Stimulated activated CD8-positive, alpha-beta memory T cell treated with anti-CD3 and anti-CD28 coated beads, Interleukin-12 subunit alpha, Interleukin-12 subunit beta, amount 100 ng/mL, for 24 hours (primary cell): Measurements from ENCODE around the gene MDN1.

ENCODE experiments used
- DNase-seq: peaks from one replicate; pipeline ENCODE4 v3.0.0-alpha.2; 2020; ENCODE audit errors: extremely low read depth

Gene MDN1

DNA sequence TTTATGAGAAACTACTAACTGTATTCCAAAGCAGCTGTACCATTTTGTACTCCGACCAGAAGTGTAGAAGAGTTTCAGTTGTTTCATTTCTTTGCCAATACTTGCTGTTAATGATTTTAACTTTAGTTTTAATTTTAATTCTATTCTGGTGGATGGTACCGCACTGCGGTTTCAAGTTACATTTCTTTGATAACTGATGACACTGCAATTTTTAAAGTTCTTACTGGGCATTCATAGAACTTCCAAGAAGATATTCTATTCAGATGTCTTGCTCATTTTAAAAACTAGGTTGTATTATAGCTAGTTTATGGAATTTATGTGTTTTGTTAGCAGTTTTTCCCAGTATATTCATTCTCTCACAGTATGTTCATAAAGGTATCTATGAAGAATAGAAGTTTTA, 117.2 kb downstream of the MDN1 start:
- no peak for DNase-seq

DNA sequence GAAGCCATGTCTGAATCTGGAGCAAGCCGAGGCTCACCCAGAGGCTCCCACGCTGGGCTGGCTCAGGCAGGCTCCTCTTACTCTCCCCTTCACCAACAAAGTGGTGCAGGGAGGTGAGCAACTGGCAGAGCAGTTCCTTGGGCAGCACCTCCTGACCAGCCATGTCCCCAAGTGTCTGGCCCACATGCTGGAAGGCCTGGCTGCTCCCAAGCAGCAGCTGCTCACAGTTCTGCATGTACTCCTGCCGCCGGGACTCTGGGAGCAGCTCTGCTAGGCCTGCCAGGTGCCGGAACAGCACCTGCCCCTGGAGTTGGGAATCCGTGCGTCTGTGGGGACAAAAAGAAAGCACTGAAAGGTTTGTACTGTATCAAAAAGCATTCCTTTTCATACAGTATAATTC, 123.9 kb downstream of the MDN1 start:
- DNase-seq, result no peak

DNA sequence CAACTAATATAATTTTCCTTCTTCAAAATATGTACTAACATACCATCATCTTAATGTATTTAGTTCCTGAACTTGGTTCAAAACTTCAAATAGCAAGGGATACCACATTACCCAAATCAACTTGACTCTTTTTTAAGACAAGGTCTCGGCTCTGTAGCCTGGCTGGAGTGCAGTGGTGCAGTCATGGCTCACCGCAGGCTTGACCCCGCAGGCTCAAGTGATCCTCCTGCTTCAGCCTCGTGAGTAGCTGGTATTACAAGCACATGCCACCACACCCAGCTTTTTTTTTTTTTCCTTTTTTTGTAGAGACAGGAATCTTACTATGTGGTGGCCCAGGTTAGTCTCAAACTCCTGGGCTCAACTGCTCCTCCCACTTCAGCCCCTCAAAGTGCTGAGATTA, 125.2 kb downstream of the MDN1 start:
- DNase-seq, result no peak

- DNase-seq, result no peak
Observed at GRCh38 chr6:89693207-89693606, 126.4 kb downstream of the MDN1 start.

- no peak for DNase-seq
Observed at GRCh38 chr6:89692256-89692655, 127.3 kb downstream of the MDN1 start.

DNA sequence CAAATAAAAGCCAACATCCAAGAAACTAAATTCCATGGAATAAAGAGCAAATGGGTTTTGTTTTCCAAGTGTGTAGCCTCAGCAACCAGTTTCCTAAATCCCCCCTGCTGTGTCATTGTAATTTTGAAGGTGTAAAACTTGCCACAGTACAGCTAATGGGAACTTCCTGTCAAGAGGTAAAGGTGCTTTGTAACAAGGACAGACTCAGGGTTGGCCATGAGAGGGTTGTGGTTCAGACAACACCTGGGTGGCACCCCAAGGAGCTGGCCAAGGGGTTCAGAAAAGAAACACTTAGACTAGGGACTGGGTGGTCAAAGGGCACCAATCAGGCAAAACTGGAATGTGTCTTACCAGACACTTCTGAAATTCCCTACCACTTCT, 128.7 kb downstream of the MDN1 start:
- no peak for DNase-seq

- DNase-seq, result no peak
Observed at GRCh38 chr6:89689732-89690131, 129.9 kb downstream of the MDN1 start.

DNA sequence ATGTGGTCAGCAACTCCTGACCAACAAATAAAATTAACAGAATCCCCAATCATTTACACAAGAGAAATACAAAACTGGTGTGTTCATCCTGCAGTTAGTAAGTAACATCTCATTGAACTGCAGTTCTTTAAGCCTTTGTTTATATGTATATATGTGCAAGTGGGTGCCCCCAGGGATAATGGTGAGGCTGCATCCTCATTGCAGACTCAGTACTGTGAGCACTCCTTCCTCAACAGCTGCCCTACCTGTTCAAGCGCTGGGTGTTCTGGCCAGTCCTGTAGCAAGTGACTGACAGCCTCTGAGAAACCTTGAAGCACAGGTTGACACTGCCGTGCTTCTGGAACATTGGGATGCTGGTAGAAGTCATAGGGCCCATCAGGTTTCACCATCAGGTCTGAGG, 131.3 kb downstream of the MDN1 start:
- no peak for DNase-seq

DNA sequence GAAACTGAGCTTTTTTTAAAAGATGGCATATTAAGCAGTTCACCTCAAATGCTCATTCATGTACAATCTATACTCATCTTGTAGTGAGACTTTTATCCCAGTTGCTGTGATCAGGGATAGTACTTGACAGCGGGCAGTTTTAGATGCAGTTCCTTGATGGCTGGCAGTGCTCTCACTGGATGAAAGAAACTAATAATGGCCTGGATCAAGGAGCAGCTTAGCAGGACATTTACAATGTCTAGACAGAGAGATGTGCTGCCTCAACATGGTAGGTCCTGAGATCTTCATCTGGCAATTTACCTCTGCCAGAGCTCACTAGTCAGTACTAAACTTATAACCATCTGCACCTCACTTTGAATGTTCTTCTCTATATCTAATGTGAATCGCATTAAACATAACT, 134.3 kb downstream of the MDN1 start:
- no peak for DNase-seq

- no peak for DNase-seq
Observed at GRCh38 chr6:89682991-89683390, 136.6 kb downstream of the MDN1 start.

- DNase-seq, result no peak
Observed at GRCh38 chr6:89681983-89682564, 137.5 kb downstream of the MDN1 start.

DNA sequence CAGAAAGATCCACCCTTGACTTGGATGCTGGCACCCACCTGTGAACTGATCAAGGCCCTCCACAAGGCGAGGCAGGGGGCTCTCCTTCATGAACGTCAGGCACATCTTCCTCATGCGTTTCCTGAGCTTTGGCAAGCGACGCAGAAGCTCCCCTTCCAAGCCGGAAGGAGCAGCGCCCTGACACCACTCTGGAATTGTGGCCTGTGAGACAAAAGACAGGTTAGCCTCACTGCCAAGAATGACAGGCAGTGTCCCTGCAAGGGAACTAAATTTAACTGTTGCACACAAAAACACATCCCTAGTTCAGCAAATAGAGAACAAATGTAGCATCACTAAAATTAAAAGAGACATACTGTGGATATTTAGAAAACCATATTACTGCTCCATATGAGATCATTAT, 139.0 kb downstream of the MDN1 start:
- no peak for DNase-seq

DNA sequence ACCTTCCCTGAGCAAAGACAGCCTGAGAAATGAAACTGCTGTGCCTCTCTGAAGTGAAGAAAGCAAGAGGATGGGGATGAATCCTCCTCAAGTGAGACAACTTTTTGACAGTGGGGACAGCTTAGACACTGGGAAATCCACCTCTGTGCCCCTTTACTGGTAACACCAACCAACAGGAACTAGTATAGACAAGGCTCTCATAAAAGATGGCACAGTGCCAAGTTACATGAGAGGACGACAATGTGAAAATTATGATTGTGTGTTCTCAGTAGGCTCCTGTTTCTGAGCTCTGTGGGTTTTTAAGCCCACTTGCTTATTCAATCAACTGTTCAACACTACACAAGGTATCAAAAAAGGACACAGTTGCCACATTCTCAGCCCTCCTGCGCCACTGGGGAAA, 139.4 kb downstream of the MDN1 start:
- DNase-seq, result no peak

DNA sequence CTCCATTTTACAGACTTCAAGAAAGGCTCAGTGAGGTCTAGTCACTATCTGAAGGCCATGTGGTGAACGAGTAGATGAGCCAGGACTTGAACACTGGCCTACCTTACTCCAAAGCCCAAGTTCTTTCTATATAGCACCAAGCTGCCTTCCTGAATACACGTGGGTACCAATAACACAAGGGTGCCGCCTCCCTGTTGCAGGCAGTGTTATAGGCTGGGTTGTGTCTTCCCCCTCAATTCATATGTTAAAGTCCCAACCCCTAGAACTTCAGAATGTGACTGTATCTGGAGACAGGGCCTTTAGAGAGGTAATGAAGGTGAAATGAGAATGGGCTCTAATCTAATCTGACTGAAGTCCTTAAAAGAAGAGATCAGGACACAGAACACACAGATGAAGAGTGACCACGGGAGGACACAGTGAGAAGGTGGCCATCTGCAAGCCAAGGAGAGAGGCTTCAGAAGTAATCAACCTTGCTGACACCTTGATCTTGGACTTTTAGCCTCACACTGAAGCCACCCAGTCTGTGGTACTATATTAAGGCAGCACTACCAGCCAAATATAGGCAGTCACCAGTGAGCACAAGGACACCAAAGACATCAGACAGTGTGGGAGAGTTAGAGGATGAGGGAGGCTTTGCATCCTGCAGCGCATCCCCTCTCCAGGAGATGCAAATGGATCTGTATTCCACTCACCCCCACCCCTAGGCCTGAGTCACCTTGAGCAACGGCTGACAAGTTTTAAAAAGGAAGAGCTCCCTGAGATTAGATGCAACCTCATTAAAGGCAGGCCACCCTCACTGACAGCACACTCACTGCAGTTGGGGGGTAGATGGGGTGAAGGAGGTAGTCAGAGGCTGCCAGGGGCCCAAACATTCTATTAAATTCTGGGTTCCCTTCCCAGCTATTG, 140.1 kb downstream of the MDN1 start:
- no peak for DNase-seq

GRCh38 chr6:89678531-89678930, 141.1 kb downstream of the MDN1 start:
- no peak for DNase-seq

DNA sequence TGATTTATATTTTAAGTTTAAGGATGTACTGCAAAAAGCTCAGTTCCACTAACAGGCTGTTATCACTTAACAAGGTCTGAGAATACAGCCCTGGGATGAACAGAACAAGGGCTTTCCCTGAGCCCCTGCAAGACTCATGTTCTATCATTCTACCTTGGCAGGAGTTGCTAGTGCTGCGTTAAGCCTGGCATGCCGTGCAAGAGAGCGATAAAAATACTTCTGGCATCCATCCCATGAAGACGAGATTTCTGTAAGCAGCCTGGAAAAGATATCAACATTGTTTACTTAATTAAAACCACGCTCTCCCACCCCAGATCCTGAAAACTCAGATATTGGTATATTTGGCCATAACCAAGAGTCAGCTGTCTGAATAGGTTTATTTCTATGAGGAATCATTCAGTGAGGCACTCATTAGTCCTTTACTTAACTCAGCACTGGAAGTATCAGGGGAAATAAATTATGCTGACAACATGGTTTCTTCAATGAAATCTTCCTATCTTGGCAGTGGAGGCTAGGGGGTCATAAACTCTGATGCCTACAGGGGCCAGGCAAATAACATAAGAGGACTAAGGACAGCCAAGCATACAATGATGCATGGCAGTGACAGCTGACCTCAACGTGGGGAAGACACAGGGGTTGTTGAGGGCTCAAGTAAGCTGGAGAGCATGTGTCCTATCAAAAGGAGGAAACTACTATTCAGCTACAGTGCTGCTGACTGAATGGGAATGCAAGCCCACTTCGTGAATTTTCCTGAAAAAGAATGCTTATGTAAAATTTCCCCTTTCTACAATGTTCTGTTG, 143.4 kb downstream of the MDN1 start:
- DNase-seq, result no peak

DNA sequence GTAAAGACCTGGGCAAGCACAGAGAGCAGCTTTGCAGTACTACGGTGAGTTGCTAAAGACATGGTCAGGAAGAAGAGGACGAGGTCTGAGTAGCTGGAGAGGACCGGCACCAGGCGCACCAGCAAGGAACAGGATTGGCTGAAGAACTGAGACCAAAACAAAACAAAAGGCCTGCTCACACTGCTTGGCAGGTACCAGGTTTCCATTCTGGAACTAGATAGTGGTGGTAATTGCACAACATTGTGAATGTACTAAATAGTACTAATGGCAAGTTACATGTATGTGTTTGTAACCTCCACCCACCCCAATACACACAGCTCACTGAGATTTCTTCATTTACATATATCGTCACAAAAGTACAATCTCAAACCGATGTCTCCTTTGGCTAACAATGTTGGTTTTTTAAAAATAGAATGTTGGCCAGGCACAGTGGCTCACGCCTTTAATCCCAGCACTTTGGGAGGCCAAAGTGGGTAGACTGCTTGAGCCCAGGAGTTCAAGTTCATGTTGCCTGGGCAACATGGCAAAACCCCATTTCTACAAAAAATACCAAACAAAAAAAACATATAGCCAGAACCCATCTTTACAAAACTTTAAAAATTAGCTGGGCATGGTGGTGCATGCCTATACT, 148.5 kb downstream of the MDN1 start:
- DNase-seq, result no peak

DNA sequence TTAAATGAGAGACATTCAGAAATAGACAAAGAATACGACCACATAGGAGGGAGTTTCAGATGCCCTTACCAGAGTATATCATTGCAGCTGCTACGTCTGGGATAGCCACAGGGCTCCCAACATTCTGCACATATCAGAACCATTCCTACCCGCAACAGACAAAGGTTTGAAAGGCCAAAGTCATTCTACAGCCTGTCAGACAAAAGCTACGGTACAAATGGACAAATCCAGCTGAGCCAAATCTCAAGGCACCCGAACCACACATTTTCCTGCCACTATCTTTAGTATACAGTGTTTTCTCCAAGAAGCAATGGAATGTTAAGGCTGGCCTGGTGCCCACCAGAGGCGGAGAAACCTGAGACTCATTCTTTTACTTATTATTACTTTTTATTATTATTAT, 150.6 kb downstream of the MDN1 start:
- DNase-seq, result no peak

GRCh38 chr6:89667872-89668556, 151.6 kb downstream of the MDN1 start:
- no peak for DNase-seq

GRCh38 chr6:89662659-89663223, 156.9 kb downstream of the MDN1 start:
- DNase-seq, result no peak

DNA sequence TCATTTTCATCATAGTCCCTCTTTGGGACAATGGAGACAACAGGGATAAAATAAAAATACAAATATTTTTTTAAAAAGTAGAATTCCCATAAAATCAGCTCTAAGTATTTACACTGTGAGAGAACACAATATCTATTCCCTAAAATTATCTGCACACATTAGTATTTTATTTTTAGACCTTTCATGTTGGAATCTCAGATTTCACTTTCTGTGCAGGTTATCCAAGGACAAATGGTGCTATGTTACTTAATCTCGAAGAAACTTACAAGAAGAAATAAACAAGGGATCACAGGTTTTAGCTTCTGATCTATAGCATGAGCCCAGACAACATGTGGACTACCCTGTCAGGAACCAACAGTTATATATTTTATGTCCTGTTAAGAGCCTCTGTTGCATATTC, 158.0 kb downstream of the MDN1 start:
- DNase-seq, result no peak
